Measurements from ENCODE around the gene PIP4K2A.

- TF ChIP-seq, protein P1, sequence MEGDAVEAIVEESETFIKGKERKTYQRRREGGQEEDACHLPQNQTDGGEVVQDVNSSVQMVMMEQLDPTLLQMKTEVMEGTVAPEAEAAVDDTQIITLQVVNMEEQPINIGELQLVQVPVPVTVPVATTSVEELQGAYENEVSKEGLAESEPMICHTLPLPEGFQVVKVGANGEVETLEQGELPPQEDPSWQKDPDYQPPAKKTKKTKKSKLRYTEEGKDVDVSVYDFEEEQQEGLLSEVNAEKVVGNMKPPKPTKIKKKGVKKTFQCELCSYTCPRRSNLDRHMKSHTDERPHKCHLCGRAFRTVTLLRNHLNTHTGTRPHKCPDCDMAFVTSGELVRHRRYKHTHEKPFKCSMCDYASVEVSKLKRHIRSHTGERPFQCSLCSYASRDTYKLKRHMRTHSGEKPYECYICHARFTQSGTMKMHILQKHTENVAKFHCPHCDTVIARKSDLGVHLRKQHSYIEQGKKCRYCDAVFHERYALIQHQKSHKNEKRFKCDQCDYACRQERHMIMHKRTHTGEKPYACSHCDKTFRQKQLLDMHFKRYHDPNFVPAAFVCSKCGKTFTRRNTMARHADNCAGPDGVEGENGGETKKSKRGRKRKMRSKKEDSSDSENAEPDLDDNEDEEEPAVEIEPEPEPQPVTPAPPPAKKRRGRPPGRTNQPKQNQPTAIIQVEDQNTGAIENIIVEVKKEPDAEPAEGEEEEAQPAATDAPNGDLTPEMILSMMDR (IDR thresholded peaks at IDR 0.05) = no peak
- no peak for TF ChIP-seq POLR2A (IDR thresholded peaks at IDR 0.05)
Measured at GRCh38 chr10:22531008-22531407, 183.4 kb downstream of the PIP4K2A start.
